HT-29 (cell line): Measurements from ENCODE around the gene TGFBR3. TPM values are rescaled to one million over a fixed set of nuclear protein-coding genes. Genes with fewer than 3 reads are reported as not detected.

ENCODE experiments used
- DNase-seq: peaks from one replicate; pipeline ENCODE4 v3.0.0-alpha.2; 2015; ENCODE audit warnings: low spot score
- total RNA-seq: library from RNA; depleted of rRNA; stranded (reverse); fragments of >200 nt; shearing (Covaris generic); gene quantifications from 2 replicates; pipeline ENCODE4 v1.2.3, GENCODE V29; 2014

TGFBR3 gene
- total RNA-seq, 1 experiment from 2014 or later = 4.3 TPM

DNA sequence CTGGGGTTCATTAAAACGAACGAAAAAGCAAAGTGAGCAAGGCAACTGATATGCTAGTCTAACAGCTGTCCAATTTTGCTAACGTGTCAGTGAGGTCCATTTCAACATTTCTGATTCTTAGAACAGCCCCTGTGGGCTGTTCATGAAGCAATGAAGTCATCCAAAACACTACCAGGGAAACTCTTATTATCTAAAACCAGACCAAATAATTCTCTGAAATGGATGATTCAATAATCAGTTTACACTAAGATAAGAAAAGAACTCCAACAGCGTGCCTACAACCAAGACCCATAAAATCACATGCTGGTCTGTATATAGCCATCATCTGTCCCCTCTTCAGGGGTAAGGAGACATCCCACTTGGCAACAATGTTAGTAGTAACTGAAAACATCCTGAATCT lies 122.7 kb downstream of the TGFBR3 start:
- no peak for DNase-seq

DNA sequence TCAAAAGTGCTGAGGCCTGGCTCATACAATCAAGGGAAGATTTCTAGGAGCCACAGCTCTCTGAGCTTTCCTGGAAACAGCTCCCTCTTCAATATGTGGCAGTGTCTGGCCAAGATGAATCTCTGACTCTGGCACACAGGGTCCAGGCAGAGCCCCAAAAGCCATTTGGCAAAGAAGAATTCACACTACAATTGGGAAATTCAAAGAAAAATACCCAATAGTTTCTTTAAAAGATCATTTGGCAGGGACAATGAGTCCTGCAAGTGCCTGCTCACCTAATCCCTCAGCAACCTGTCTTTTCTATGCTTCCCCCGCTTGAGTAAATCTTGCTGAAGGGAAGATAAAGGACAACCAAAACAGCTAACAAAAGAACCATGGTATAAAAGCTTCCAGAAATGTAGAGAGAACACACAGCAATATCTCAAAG lies 124.6 kb downstream of the TGFBR3 start:
- DNase-seq = no peak

DNA sequence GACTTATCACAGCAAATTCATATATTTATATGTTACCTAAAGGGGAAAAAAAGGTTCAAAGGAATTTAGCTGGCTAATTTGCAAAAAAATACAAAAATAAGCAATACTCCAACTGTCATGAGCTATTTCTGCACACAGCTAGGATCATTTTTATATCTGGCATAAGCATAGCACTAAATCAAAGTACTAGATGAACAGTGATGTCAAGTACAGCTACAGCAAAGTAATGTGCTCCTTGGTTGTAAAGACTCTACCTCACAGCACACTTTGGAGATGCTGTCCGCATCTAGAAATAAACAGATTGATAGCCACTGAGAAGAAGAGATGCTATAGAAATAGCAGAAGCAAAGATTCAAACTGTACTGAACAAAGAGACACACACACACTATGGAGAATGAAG lies 125.4 kb downstream of the TGFBR3 start:
- DNase-seq = no peak

DNA sequence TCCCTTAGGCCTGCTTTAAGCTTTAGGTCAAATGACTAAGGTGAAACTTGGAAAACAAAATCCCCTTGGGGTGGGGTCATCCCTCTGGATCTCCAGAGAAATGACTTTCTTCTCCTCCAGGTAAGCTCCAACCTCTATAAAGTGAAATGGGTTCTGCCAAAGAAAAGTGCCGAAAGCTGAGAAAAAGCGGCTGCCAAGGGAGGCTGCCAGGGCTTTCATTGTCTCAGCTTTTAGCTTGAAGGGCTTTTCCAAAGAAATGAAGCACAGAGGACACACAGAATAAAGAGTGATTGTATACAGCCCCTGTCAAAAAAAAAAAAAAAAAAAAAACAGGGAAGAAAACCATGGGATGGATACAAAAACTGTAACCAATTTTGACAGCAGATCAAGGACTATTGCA lies 126.9 kb downstream of the TGFBR3 start:
- no peak for DNase-seq

DNA sequence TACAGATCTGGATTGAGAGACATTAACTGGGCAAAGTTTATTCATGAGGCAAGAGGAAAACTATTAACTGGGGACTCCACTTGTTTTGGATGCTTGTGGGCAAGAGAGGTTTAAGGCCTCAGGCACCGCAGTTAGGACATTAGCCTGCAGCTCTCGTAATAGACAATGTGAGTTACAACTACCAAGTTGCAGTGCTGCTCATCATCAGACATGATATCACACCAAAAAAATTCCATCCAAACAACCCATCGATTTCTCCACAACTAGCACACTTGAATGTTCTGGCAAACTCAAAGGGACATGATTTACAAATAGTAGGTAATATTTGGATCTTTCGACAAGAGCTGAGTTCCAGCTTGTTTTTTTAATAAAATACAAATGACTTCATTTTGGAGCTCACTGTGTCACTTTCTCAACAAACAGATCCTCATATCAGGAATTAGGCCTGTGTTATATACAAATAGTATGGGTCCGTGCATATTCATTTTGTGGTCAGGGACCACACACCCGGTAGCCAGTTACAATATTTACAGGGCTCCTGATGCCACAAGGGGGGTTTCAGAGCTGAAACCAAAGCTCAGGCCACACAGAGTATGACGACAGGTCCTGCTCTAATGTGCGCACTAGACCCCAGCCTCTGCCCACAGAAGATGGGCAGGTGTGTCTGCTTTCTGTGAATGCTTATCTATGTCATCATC lies 128.0 kb downstream of the TGFBR3 start:
- DNase-seq = no peak

DNA sequence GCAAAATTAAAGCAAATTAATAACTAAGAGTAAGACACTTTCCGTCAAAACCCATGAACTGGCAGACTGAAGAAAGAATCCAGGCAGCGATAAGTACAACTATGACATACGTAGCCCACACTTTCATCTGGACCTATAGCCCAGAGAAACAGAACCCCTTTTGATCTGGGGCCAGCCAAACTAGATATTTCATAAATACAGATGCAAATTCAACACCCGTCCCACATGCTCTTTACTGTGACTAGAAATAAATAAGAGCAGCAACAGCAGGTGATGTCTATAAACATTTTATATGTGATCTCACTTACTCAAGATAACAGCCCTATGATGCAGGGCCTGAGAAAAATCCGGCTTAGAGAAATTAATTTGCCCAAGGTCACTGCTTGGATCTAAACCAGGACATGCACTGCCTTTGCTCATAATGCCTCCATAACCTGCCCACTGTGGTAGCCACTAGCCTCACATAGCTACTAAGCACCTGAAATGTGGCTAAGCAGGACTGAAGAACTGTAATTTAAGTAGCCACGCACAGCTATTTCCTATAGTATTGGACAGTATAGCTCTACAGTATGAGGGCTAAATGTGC lies 130.2 kb downstream of the TGFBR3 start:
- DNase-seq = no peak

DNA sequence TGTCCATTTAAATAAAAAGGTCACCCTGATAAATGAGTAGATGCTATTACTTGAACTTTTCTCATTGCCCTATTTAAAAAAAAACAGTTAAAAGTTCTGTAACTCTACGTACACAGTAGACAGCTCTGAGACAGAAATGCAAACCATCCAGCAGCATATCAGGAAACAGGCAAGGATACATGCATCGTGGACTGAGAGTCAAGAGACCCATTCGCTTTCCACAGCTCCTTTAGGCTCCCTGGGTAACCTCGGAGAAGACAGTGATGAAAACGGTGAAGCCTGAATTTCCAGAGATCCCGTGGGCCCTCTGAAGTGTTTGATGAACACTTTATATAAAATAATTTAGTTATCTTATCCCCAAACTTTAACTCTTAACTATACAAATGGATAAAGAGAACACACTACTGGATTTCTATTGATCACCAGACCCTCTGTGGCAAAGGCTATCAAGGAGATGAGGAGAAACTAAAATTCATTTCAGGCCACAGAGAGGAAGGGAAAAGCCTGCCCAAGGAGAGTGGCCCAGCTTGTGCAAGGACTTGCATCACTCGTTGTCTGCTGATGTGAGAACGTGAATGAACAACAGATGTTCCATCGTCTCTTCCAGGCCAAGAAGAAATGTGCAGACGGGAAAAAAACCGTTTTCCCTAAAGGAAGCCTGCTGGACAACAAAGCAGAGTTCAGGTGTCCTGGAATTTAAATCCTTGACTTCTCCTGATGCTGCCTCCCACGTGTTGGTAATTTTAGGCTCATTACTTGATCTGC lies 131.0 kb downstream of the TGFBR3 start:
- no peak for DNase-seq

DNA sequence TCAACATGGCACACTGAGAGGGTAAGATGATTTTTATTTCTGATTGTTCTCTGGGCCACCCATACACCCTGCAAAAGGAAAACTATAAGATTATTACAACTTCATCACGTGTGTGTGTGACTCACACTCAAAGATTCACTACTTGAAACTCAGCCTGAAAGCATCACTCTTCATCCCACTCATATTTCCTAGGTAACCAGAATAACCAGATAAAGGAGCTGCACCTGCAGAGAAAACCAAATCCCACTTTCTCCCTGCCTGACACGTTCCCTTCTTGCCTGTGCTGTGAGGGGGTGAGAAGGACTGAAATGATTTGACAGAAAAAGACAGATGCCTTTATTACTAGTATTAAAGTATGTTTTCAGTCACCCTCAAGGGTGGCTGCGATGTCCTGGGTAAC lies 131.6 kb downstream of the TGFBR3 start:
- no peak for DNase-seq

DNA sequence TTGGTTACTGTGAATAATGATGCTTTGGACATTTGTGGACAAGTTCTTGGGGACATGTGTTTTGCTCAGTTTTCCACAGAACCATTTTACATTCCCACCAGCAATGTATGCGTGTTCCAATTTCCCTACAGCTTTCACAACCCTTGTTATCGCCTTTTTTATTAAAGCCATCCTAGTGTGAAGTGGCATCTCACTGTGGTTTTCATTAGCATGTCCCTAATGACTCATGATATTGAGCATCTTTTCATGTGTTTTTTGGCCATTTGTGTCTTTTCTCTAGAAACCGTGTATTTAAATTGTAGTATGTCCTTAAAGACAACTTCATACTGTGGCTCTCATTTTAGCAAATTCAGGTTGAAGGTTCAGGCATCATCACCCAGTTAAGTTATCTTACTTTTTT lies 132.1 kb downstream of the TGFBR3 start:
- no peak for DNase-seq

DNA sequence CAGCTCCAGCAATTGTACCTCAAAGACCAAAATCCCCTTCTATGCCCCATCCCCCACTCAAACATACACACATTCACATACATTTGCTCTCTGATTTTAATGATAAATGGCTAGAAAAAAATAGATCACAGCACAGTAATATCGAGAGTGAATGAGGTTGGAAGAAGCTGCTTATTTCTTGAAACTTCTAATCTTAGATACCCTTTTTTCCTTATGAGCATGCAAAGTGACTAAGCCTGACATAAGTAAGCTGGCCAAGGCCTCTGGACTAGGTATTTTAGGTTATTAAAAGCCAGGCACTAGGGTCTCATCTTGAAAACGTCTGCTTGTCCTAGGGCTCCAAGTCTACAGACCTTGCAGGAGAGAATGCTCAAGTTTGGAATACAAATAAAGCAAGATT lies 133.6 kb downstream of the TGFBR3 start:
- DNase-seq = no peak

DNA sequence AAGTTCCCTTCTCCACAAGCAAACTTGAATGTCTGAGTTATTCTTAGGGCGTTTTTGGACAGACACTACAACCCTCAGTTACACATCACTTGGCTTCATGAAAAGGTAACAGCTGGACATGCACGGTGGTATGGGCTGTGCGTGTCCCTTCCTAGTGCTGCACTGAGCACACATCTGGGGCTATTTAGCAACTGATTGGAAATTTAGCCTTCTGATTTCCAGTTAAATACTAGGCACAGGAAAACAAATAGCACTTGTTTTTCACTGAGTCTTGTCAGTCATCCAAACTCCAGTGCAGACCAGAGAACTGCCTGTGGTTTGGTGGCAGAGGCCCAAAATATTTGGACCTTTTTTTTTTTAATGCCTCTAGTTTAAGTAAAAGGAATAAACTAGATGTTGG lies 134.7 kb downstream of the TGFBR3 start:
- no peak for DNase-seq

DNA sequence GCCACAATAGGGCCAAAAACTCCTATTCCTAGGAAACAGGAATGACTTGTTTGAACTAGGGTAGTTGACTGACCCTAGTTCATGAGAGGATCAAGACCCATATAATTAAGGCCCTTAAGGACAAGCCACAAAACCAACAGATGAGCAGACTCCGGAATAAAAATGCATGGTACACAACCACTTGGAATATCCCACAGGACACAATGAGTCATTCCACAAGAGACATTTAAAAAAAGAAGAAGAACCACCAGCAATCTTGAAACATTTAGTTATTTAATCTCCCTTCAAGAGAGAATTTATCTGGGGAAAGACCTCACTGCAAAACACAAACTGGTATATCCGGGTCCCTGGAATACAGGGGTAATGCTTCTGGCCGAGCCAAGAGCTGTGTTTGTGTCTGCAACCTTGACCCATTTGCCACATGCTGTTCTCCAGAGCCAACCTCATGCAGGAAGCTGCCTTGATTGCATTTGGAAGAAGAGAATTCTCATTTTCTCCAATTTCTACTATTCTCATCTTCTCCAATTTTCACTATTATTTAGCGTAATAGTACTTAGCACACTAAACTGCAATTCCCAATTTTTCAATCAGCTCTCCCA lies 135.5 kb downstream of the TGFBR3 start:
- no peak for DNase-seq

DNA sequence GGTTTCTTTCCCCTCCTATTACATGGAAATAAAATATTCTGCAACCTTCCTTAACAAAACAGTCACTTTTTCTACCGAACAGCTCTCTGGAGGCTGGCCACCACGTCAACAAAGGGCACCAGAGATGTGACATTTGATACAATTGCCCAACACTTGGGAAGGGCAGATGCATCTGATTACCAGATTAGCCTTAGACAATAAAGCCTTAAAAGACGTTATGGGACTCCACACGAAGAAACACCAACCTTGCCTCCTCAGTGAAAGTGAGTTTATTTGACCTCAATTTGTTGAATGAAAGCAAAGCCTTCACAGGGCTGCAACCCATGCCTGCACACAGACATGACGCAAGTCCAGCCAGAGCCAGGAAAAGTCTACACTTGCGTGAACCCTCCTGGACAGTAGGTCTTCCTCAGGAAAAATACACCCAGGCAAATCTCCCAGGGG lies 136.1 kb downstream of the TGFBR3 start:
- no peak for DNase-seq

DNA sequence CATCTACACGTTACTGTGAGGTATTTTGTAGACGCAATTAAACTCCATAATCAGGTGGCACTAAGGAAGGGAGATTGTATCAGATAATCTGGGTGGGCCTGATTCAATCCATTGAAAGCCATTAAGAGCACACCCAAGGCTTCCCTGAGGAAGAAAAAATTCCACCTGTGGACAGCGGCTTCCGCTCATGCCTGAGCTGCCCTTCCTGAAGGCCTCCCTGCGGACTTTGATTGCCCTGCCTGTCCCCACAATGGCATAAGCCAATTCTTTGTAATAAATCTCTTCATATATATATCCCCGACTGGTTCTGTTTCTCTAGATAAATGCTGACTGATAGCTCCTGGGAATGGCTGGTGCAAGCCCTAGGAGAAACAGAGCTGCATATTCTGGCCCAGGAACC lies 138.3 kb downstream of the TGFBR3 start:
- no peak for DNase-seq

DNA sequence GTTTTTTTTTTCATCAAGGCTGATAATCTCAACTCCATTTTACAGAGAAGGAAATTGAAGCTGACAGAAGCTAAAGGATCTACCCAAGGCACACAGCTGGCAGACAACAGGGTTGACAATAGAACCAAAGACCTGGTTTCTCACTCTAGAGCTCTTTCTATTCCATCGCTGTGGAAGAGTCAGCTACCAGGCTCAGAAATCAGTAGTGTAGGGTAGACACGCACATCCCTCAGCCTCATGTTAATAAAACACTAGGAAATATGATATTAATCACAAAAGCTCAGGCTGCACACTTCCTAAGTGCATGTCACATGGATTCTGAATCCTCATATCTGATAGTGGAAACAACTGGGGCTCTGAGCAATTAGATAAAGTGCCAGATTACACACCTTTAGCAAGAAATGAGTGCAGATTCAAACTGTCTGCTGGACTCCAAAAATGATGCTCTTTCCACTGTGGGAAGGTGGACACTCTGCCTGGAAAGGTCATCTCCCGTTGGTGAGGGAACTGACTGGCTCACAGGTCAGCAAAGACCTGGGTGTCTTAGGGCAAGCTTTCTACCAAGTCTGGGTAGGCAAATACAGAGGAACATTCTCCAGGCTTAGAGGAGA lies 139.1 kb downstream of the TGFBR3 start:
- no peak for DNase-seq

DNA sequence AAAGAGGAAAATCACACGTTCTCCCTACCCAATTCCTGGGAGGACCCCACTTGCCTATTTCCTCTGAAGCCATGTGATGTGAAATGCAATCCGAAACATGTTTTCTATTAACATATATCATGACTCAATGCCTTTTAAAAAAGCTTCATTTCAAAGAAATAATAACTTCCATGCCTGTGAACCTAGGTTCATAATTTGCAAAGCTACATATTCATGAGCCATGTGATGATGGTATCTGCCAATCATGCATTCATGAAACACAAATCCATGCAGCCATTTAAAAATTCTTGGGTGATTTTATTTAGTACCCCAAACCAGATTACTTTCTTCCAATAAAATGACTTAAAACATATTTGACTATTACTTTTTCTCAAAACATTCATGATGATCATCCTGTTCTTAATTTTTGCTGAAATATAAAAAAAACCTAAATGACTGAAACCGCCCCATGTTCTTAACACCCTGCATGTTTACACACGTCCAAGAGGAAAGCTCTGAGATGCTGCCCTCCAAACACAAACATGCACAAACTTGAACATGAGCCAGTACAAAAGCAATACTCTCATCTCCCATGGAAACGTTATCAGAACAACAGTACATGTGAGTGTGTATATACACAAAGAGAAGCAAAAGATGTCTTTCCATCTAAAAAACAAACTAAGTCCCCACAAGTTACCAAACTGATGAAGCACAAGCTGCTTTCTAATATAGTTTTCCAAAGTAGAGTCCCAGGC lies 140.1 kb downstream of the TGFBR3 start:
- no peak for DNase-seq

DNA sequence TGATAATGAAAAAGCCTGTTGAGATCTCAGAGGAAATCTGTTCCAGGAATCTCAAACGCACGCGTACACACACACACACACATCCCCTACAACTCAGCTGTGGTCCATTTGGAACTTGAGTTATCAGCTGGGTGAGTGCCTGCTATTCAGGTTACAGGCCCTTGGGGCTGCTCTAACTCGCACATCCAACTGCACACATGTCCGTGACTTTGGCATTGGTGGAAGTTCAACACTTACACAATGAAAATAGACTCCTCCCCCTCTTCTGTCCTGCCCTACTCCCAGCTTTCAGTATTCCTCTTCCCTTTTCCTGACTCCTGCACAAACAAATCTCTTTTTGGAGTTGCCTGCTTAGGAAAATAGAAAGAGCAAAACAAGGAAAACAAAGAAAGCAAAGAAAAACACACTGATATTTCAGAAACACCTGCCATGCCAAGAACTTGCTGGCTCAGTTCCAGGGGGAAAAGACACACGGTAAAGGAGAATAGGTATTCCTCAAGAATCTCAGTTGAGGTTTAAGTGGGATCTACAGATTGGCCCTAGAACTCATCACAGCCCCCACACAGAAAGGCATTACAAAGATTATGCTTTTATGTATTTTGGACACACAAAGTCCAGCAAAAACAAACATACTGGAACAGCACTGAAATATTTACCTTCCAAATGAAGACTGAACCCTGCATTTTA lies 140.9 kb downstream of the TGFBR3 start:
- no peak for DNase-seq

DNA sequence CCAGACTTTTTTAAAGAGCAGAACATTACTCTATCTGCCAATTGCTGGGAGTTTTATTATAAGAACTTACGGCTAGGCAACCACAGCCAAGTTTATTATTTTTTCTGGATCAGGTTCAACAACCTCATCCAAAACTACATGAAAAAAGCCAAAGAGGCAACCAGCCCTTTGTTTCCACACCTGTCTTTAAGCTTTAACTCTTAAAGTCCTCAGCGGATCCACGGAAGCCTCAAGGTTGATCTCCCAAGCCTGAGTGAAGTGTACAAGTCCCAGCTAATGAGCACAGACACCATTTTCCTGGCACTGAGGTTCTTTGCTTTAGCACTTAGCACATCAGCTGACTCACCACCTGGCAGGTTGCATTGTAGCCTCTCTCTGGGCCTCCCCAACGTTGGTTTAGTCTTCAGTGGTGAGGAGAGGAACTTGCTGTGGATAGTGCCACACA lies 143.1 kb downstream of the TGFBR3 start:
- DNase-seq = no peak

DNA sequence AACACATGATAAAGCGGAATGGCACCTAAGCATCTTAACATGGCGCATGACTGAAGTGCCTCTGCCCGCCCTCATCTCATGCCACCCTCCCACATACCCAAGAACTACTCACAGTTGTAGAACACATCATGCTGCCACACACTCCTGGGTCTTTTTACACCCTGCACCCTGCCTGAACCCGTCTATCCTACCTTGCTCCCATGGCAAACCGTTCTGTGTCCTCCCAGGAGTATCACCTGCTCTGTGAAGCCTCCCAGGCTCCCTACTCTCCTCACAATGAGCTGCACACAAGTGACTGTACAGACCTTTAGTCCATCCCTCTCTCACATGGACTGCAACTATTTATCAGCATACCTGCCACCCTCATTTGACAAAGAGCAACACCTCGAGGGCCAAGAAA lies 144.0 kb downstream of the TGFBR3 start:
- no peak for DNase-seq

DNA sequence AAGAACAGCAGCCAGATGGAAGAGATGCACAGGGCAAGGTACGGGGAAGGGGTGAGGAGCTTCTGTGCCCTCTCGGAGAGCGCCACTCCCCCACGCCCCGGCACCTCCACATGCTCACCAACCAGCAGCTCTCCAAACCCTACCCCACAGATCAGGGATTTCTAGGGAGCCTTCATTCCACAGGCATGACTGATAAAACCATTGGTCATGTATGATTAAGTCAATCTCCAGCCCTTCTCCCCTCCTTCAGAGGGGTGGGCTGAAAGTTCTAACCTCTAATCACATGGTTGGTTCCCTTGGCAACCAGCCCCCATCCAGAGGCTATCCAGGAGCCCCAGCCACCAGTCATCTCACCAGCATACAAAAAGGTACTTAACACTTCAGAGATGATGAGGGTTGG lies 144.7 kb downstream of the TGFBR3 start:
- DNase-seq = no peak

DNA sequence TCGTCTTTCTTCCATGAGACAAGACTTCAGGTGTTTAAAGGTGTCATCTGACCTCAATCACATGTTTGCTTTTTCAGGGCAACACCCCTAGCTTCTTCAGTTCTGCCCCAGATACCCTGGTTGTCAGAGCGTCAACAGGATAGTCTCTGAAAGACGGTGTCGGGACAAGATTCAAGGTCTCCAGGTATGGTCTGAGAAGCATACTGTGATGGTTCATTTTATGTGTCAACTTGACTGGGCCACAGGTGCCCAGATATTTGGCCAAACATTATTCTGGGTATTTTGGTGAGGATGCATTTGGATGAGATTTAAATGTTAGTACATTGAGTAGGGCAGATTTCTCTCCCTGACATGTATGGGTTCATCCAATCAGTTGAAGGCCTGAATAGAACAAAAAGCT lies 148.3 kb downstream of the TGFBR3 start:
- no peak for DNase-seq
